H1 (cell line): ENCODE measurements around the gene ENDOG. TPM values are rescaled to one million over a fixed set of nuclear protein-coding genes. Genes with fewer than 3 reads are reported as not detected.

Experiments used
- CREB1 ChIP-seq: IDR thresholded peaks from 2 replicates; pipeline ENCODE4 v1.6.1; 2012; ENCODE audit warnings: inconsistent platforms
- CTCF ChIP-seq, 3 experiments: IDR thresholded peaks; 1 replicate in 2 of 3; 2 replicates in 1 of 3; pipeline versions ENCODE4 v1.5.1 to v1.6.1; 2011; ENCODE audit warnings: low read length in 3 of 3, mild to moderate bottlenecking in 3 of 3, inconsistent platforms in 2 of 3, low read depth in 1 of 3, moderate library complexity in 1 of 3; ENCODE audit not compliant: insufficient read depth in 1 of 3; ENCODE audit errors: control extremely low read depth in 1 of 3
- KDM1A ChIP-seq: fragments of 200-600, 300-600 bp; sonication (generic); IDR thresholded peaks from 2 replicates; pipeline ENCODE4 v1.7.1; 2016; ENCODE audit warnings: mild to moderate bottlenecking, low read length, borderline replicate concordance
- PHF8 ChIP-seq: fragments of 200-600 bp; sonication (generic); conservative IDR thresholded peaks from 2 replicates; pipeline ENCODE4 v1.7.1; 2012; ENCODE audit warnings: low read depth, mild to moderate bottlenecking, inconsistent platforms, low read length, moderate library complexity
- polyA plus RNA-seq, 7 experiments: library from polyadenylated mRNA; depleted of rRNA in 3 of 7; stranded (reverse) in 5 of 7; unstranded in 2 of 7; fragments of >200 nt in 5 of 7; fragments of 200-250 nt in 2 of 7; gene quantifications; 1 replicate in 5 of 7; 2 replicates in 1 of 7; 4 replicates in 1 of 7; pipeline versions ENCODE4 v1.2.1 to v1.2.3, GENCODE V29; 2011 to 2013; ENCODE audit warnings: missing spikeins in 2 of 7, mixed read lengths in 2 of 7
- total RNA-seq: library from RNA; stranded (reverse); fragmentation: NEBNext Ultra II Directional; extraction: Animal tissue kit (Norgen Biotek cat#: 25700); gene quantifications from 2 replicates; pipeline ENCODE4 v1.2.1, GENCODE V29; 2021

ENDOG gene
- total and polyA plus RNA-seq, 2 of the 8 experiments (the other 6 are each of a cell fraction or from before 2014, with no cell fraction given): 17.5 to 23.4 TPM

GRCh38 chr9:128802482-128802881 lies 15.8 kb upstream of the ENDOG start (continued):
- TF ChIP-seq CTCF (IDR thresholded peaks at IDR 0.05; ENCODE audit: control extremely low read depth in 1 of 3, insufficient read depth in 1 of 3, low read depth in 1 of 3, low read length in 3 of 3): no peak
- TF ChIP-seq KDM1A: no peak
- TF ChIP-seq PHF8: no peak
- TF ChIP-seq CREB1: no peak
